Cardiac septum (tissue), 1 donor: ENCODE data around the gene PRSS53. TPM values are rescaled to one million over a fixed set of nuclear protein-coding genes. Genes with fewer than 3 reads are reported as not detected.

ENCODE experiments used
- DNase-seq: peaks from one replicate; pipeline ENCODE4 v3.0.0-alpha.2; 2020; ENCODE audit warnings: low spot score
- intact Hi-C: fragments of 100-400 bp; cut with DNase I; formaldehyde crosslinking; loops from one replicate; pipeline ENCODE4 v1.14.0; 2022
- total RNA-seq: library from RNA; stranded (reverse); fragmentation: NEBNext Ultra II Directional; extraction: Animal tissue kit (Norgen Biotek cat#: 25700); gene quantifications from one replicate; pipeline ENCODE4 v1.2.1, GENCODE V29; 2021
- donor health status: DM: no; HTN: no; CAD: no.

Gene PRSS53
- total RNA-seq, 1 donor from 2014 or later, result 0.59 TPM

GRCh38 chr16:31118223-31119155 is 29.7 kb upstream of the PRSS53 start:
- DNase-seq, result no peak
- intact Hi-C loops, result loop anchor here (10.0 kb wide), 1 partner anchor 66 kb away; the partner anchor contains the start of gene FUS

DNA sequence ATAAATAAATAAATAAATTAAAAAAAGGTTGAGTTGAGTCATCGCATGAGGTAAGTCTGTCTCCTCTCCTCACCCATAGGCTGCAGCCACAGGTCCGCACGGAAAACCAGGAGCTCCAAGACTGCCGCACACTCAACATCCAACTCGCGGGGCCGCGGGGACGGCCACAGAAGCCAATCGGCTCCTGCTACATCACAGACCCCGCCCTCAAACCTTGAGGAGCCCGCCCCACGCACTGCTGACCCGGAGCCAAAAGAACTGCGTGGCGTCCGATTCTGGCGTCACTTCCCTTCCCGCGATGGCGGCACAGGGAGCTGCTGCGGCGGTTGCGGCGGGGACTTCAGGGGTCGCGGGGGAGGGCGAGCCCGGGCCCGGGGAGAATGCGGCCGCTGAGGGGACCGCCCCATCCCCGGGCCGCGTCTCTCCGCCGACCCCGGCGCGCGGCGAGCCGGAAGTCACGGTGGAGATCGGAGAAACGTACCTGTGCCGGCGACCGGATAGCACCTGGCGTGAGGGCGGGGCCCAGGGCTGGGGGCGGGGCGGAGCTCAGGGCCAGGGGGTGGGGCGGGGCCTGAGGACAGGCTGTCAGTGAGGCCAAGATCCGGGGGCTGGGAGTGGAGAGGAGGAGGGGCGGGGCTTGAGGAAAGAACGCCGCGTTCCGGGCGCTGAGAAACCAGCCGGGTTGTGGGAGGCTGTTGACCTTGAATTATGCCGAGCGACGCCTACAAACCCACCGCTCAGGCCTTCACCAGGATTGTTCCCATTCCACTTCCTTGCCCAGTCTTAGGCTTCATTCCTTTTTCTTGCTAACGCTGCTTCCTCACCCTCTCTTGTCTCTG is 28.9 kb upstream of the PRSS53 start, which contains the start of gene KAT8:
Gene KAT8, plus strand, starts transcription at position 281 of the 839 bp plus-strand sequence. Its CDS starts 18 bp downstream, at position 299.
- peak; percentile 99 for DNase-seq
- intact Hi-C loops, result loop anchor here (10.0 kb wide), 1 partner anchor 67 kb away; the partner anchor contains the start of gene FUS

DNA sequence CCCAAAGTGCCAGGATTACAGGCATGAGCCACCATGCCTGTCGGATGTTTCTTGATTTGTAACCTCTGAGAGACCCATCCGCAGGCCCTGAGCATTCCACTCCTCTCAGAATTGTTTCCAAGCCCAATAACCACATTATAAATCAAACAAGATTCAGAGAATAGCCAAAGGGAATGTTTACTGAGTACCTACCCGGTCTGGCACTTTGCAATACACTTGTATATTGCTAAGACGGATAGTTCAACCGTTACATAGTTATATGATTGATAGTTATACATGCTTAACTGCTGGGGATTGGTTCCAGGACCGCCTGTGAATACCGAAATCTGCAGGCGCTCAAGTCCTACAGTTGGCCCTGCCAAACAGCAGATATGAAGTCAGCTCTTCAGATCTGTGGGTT is 25.7 kb upstream of the PRSS53 start:
- no peak for DNase-seq
- intact Hi-C loops, result loop anchor here (10.0 kb wide), 1 partner anchor 70 kb away; the partner anchor contains the start of gene FUS

DNA sequence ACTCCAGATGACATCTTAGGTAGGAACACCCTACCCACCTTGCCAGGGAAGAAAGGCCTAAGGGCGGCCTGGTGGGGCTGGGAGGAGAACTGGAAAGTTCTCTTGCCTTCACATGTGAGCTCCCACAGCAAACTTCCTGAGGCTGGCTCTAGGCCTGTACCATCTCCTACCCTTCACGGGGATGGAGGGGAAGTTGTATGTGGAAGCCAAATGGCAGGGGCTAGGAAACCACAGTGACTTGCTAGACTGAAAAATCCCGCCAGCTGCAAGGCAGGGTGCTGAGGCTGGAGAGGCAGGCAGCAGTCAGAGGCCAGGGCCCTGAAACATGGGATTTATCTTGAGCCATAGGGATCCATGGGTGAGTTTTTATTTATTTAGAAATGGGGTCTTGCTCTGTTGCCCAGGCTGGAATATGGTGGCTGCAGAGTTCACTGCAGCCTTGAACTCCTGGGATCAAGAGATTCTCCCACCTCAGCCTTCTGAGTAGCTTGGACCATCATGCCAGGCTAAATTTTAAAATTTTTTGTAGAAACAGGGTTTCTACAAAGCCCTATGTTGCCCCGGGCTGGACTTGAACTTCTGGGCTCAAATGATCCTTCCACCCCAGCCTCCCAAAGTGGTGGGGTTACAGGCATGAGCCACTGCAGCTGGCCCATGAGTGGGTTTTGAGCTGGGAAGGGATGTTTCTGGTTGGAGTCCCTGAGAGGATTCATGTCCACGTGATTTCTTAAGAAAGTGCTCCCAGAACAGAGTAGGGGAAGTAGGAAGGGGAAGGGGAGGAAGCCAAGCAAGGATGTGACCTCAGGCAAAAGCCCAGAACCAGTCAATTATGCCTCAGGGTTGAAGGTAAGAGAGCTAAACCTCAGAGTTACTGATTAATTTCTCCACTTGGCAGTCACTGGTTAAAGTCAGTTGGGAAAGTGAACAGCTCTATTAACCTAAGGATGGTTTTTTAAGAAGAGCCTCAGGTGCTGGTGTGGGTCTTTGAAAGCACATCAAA is 24.7 kb upstream of the PRSS53 start:
- intact Hi-C loops, result loop anchor here (2.0 to 10.0 kb wide), 2 partner anchors 29 to 71 kb away; partner anchors contain the start of gene FUS
- DNase-seq, result no peak

- intact Hi-C loops, result loop anchor here (2.0 to 10.0 kb wide), 2 partner anchors 30 to 72 kb away; partner anchors contain the start of gene FUS
- DNase-seq, result no peak
These were observed 24.0 kb upstream of the PRSS53 start for GRCh38 chr16:31112711-31113110.

DNA sequence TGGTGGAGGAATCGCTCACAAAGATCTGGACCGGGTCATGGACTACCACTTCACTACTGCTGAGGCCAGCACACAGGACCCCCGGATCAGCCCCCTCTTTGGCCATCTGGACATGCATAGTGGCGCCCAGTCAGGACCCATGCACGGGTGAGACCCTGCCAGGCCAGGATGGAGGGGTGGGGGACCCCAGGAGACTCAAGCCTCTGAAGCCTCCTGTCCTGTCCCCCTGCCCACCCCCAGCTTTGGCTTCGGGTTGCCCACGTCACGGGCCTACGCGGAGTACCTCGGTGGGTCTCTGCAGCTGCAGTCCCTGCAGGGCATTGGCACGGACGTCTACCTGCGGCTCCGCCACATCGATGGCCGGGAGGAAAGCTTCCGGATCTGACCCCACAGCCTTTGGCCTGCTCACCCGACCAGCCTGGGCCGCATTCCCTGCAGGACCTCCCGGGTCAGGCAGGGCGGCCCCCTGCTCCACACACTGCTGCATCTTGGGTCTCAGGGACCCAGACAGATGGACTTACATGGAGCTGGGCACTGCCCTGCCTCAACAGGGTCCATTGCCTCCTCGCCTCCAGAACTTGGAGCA is 23.2 kb upstream of the PRSS53 start:
- intact Hi-C loops, result loop anchor here (2.0 to 10.0 kb wide), 2 partner anchors 31 to 73 kb away; partner anchors contain the start of gene FUS

GRCh38 chr16:31110106-31111034 is 21.6 kb upstream of the PRSS53 start:
- intact Hi-C loops, result loop anchor here (10.0 kb wide), 1 partner anchor 74 kb away; the partner anchor contains the start of gene FUS
- no peak for DNase-seq

More for the DNA sequence above, 23.2 kb upstream of the PRSS53 start:
- DNase-seq, result no peak

- intact Hi-C loops, result loop anchor here (10.0 kb wide), 1 partner anchor 75 kb away; the partner anchor contains the start of gene FUS
- no peak for DNase-seq
These were observed 20.9 kb upstream of the PRSS53 start for GRCh38 chr16:31109622-31110021.

GRCh38 chr16:31108794-31109558 is 20.2 kb upstream of the PRSS53 start:
- intact Hi-C loops, result no loop called here
- no peak for DNase-seq

DNA sequence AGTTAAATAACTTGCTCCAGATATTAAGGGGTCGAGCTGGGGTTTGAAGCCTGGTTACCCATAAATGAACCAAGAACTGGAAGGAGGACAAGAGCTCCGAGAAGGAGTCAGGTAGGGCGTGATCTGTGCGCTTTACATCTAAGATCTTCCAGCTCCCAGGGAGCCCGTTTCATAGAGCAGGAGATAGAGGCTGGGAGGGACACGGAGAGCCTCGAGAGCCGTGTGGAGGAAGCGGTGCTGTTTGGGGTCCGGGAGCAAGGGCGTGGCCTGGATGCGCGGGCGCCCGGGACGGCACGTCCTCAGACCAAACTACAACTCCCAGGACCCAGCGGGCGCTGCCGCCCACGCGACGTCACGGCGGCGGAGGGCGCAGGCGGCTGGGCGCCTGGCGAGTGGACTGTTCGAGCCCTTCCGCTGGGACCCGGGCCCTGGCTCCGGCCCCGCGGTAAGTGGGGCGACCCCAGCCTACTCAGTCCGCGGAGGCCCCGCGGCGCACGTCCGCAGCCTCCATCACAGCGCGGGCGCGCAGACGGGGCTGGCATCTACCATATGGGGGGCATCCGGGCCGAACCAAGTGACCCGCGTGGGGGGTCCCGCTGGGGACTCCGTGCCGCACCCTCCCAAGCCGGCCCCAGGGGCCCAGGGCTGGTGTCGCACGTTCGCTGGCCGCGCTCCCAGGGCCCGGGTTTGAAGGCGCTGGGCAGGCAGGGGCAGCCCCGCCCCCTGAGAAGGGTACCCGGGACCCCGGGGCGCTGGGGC is 19.5 kb upstream of the PRSS53 start, which contains the start of gene BCKDK:
Gene BCKDK, plus strand, starts transcription at position 352 of the 759 bp plus-strand sequence. CDS start 838 bp downstream, outside the sequence.
- peak; percentile 93 for DNase-seq
- intact Hi-C loops, result no loop called here

DNA sequence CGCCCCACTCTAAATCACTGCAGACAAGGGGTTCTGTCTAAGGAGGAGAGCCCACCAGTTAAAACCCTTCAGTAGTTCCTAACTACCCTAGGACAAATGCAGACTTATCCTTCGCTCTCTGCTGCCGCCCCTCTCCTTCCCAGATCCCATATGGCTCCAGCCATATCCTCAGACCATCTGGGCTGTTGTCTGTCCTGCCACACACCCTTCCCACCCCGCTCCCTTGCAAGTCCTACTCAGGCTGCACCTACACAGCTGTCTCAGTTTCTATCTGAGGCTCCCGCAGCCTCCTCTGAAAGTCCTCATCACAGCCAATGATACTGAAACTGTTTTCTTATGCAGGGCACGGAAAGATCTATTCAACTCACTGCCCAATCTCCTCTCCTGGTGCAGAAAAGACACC is 18.7 kb upstream of the PRSS53 start:
- no peak for DNase-seq
- intact Hi-C loops, result no loop called here

- intact Hi-C loops, result no loop called here
These were observed 18.0 kb upstream of the PRSS53 start for GRCh38 chr16:31106509-31107464.

GRCh38 chr16:31105677-31106213 is 17.0 kb upstream of the PRSS53 start:
- peak; percentile 95 for DNase-seq
- intact Hi-C loops, result no loop called here

More at GRCh38 chr16:31106509-31107464, 18.0 kb upstream of the PRSS53 start:
- no peak for DNase-seq
